Fibroblast of peridontal ligament (primary cell): ENCODE data around the gene LRG1.
"Not testable (repeated sequence)": the region's sequence is repeated elsewhere in the genome, so short reads cannot be mapped to it uniquely, and the experiment has no call there.

Experiments used
- DNase-seq: peaks from one replicate; pipeline ENCODE4 v3.0.0-alpha.2; 2010; ENCODE audit errors: extremely low read depth

LRG1 gene

GRCh38 chr19:4529924-4530522, 9.8 kb downstream of the LRG1 start:
- no peak for DNase-seq

- DNase-seq: no peak
These were observed 11.0 kb downstream of the LRG1 start for GRCh38 chr19:4528843-4529242.

DNA sequence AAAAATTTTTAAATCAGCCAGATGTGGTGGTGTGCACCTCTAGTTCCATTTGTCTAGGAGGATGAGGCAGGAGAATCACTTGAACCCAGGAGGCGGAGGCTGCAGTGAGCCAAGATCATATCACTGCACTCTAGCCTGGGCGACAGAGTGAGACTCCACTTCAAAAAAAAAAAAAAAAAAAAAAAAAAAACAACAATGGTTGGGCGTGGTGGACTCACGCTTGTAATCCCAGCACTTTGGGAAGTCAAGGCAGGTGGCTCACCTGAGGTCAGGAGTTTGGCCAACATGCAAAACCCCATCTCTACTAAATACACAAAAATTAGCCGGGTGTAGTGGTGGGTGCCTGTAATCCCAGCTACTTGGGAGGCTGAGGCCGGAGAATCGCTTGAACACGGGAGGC, 12.5 kb downstream of the LRG1 start:
- DNase-seq: not testable (repeated sequence)

GRCh38 chr19:4525563-4526002, 14.3 kb downstream of the LRG1 start:
- no peak for DNase-seq

DNA sequence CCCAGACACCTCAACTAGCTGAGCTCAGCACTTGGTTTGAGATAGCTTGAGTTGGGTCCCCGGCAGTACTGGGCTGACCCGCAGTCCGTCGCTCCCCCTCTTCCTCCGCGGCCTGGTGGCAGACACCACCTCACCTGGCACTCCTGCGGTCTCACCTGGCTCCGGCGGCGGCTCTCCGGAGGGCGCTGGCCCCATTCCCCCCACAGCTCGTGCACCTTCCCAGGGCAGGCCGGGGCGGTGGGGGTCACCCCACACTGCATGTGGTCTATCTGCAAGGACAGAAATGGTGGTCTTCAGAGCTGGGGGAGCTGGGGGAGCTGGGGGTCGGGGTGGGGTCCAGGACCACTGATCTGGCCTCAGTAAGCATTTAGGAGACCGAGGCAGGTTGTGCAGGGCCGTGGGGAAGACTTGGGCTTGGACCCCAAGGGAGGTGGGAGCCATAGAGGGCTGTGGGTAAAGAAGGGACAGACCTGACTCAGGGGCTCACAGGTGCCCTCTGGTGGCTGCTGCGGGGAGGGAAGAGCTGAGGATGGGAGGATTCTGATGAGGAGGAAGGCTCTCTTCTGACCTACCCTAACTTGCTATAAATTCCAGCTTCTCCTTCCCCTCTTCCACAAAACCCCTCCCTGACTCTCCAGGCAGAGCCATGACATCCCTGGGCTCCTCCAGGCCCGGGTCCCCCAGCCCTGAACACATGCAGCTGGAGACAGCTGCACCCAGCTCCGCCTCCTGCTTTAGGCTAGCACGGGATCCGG, 14.9 kb downstream of the LRG1 start:
- DNase-seq: peak; percentile 25

- no peak for DNase-seq
These were observed 16.3 kb downstream of the LRG1 start for GRCh38 chr19:4523306-4524110.

- DNase-seq: no peak
These were observed 17.4 kb downstream of the LRG1 start for GRCh38 chr19:4522291-4523002.

DNA sequence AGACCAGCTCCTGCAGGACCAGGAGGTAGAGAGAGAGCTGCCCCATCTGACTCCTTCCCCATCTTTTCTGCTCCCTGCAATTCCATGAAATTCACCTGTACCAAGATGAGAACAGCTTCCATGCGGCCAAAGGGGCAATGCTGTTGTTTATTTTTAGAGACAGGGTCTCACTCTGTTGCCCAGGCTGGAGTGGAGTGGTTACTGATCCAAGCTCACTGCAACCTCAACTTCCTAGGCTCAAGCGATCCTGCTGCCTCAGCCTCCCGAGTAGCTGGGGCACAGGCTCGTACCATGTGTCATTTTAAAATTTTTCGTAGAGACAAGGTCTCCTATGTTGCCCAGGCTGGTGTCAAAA, 18.0 kb downstream of the LRG1 start:
- no peak for DNase-seq

GRCh38 chr19:4521170-4521887, 18.5 kb downstream of the LRG1 start:
- no peak for DNase-seq

DNA sequence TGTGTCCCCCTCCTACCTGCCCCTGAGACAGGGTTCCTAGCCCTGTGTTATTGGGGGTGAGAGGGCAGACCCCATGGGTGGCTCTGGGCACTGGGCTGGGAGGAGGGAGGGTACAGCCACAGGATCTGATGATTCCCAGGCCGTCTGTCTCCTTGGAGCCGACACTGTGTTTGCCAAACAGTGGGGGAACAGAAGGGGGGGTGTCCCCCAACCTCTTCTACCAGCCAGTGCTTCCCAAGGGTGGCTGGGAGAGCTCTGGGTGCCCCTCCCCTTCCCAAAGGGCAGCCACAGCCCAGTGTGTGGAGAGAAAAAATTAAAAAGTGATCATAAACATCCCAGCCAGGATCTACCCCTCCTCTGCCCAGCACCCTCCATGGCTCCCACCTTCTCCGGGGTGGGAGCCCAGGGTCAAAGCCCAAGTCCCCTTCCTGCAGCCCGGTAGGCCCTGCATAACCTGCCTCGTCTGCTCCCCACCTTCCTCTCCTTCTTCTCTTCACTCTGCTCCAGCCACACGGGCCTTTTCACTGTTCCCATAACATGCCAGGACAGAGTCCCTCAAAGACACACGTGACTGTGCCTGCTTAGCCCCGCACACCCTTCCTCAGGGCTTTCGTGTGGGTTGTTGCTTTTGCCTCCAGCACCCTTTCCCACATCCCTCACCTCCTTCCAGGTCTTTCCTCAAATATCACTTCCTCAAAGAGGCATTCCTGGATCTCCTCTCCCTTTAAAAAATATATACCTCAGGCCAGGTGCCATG, 20.1 kb downstream of the LRG1 start:
- DNase-seq: peak; percentile 29

DNA sequence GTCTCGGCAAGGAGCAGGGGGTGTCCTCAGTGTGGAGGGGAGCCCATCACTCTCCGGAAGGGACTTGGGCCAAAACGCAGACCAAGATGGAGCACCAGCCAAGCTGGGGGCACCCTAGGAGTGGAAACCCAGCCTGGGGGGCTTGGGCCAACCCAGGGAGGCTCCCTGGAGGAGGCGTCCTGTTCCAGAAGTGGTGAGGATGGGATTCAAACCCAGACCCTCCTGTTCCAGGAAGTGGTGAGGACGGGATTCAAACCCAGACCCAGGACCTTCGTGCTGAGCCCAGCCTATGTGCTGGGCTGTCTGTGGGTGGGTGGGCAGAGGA, 20.7 kb downstream of the LRG1 start:
- DNase-seq: no peak

DNA sequence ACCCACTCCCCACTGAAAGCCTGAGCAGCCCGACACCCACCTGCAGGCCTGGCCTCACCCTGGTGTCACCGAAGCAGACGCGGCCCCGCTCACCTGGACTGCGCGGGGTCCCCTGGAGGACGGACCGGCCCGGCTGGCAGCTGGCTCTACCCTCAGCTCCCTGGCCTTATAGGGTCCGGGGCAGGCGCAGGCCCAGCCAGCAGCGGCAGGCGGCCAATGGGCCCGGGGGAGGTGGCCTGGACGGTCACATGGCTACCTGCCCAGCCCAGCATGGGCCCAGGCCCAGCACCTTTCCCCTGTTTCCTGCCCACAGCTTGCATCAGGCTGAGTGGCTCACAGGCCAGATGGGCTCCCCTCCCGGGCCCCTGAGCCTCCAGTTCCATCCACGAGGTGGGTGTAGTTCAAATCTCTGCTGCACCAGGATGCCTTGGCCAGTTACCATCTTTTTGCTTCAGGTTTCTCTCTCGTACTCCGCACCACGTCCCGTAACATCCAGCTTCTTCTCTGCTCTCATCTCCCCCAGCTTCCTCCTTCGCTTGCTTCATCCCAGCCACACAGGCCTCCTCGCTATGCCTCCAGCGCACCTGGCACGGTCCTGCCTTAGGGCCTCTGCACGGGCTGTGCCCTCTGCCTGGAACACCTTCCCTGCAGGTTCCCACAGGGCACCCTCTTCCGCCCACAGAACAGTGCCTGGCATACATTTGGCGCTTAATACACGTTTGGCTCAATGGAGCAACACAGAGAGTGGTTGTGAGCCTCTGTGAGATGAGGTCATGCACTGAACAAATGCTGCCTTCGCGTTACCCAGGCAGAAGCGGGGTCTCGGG, 21.3 kb downstream of the LRG1 start, which contains the start of gene PLIN4:
TSS of gene PLIN4 (minus strand) at position 142 of the 827 bp plus-strand sequence. CDS start 214 bp downstream, outside the sequence.
- peak; percentile 59 for DNase-seq

DNA sequence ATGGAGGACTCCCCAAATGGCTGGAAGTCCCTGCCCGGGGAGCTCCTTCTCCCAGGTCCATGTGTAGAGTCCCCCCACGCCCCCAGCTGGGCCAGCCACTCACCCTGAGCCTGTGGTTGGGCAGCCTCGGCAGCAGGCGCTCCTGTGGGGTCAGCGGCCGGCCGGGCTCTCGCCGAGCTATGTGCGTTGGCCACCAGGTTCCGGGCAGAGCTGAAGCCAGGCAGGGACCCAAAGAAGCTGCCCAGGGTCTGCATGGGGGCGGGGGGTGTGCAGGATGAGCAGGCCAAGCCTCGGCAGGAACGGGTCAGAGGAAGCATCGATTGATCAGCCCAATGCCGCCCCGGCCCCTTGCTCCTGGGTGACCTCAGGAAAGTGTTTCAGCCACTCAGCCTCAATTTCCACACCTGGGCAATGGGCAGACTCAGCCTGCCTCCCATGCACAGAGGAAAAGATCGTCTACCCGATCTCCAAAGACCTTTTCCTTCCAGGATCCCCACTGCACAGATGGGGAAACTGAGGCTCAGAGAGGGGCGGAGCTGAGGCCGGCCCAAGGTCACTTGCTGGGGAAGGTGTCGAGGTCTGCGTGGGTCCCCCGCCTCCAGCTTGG, 22.3 kb downstream of the LRG1 start:
- DNase-seq: no peak

DNA sequence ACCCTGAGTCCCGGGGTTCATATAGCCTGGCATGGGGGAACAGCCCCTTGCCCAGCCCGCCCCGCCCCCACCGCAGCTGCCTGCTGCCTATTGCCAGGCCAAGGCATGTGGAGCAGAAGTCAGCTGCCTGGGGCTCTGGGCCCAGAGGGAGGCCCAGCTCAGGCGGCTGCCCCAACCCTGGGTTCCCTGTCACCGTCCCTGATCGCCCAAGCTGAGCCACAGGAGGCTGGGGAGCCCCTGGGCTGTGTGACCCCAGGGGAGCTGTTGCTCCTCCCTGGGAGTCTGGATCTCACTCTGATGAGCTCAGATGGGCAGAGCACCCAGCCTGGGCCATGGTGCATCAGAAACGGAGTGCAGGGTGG, 22.9 kb downstream of the LRG1 start:
- no peak for DNase-seq

DNA sequence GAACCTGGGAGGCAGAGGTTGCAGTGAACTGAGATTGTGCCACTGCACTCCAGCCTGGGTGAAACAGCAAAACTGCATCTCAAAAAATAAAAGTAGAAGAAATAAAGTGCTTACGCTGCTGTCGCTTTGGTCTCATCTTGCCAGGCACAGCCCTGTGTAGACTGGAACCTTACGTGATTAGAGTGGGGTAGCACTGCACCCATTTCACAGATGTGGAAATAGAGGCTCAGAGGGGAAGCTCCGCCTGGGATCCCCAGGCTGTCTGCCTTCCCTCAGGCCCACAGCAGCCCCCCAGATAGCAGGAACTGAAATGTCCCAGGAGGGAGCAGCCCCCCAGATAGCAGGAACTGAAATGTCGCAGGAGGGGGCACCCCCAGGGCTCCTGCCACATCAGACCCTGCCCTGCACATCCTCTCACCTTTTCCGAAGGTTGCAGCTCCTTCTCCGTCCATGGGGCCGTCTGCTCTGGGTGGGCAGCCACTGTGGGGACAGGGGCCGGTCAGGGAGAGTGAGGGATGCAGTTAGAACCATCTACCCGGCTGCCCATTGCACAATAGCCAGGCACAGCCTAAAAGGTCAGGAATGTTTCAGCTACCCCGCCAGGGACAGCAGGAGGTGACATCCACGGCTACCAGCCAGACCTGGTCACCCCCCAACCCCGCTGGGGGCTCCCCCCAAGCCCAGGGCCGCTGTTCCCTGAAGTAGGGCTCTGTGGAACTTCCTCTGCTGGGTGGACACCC, 23.5 kb downstream of the LRG1 start:
- no peak for DNase-seq

DNA sequence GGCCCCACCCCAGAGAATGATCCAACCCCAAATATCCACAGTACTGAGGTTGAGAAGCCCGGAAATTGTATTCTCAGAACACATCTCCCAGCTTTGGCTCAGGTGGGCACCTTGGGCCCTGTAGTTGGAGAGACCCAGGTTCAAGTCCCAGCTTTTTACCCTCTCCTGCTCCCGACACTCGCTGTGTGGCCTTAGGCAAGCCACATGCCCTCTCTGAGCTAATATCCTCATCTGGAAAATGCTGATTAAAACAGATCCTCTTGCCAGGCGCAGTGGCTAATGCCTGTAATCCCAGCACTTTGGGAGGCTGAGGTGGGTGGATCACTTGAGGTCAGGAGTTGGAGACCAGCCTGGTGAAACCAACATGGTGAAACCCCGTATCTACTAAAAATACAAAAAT, 24.1 kb downstream of the LRG1 start:
- no peak for DNase-seq

DNA sequence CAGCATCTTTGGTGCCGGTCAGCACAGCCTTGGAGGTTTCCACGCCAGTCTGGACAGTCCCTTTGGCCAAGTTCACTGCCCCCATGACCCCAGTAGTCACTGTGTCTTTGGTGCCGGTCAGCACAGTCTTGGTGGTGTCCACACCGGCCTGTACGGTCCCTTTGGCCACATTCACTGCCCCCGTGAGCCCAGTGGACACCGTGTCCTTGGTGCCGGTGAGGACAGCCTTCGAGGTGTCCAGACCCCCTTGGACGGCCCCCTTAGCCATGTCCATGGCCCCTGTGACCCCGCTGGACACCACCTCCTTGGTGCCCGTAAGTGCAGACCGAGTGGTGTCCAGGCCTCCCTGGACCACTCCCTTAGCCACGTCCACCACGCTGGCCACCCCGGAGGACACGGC, 26.6 kb downstream of the LRG1 start:
- no peak for DNase-seq

DNA sequence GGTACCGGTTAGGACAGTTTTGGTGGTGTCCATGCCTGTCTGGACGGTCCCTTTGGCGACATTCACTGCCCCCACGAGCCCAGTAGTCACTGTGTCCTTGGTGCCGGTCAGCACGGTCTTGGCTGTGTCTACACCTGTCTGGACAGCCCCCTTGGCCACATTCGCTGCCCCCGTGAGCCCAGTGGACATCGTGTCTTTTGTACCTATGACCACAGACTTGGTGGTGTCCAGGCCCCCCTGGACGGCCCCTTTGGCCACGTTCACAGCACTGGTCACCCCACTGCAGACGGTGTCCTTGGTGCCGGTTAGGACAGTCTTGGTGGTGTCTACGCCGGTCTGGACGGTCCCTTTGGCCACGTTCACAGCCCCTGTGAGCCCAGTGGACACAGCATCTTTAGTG, 27.8 kb downstream of the LRG1 start:
- DNase-seq: no peak
